ENCODE results near the gene ALKBH7.
"Not testable (repeated sequence)": the region's sequence is repeated elsewhere in the genome, so short reads cannot be mapped to it uniquely, and the experiment has no call there.

ALKBH7 gene

GRCh38 chr19:6372594-6373095, at the start of gene ALKBH7:
Gene ALKBH7 (plus strand): TSS chr19:6372794. CDS start chr19:6372821, 27 bp downstream.
- DNase-seq (ENCODE audit: low read depth in 3 of 3, low spot score in 1 of 3) = peak; percentile 77 to 94 (median 90)

- no peak for DNase-seq (ENCODE audit: low read depth in 3 of 3, low spot score in 1 of 3)
Observed at GRCh38 chr19:6324757-6325156, 47.8 kb upstream of the ALKBH7 start.

- no peak for DNase-seq (ENCODE audit: low read depth in 3 of 3, low spot score in 1 of 3)
Observed at GRCh38 chr19:6325614-6326013, 47.0 kb upstream of the ALKBH7 start.

GRCh38 chr19:6326815-6327214, 45.8 kb upstream of the ALKBH7 start:
- DNase-seq (ENCODE audit: low read depth in 3 of 3, low spot score in 1 of 3) = no peak

GRCh38 chr19:6333439-6333838, 39.2 kb upstream of the ALKBH7 start, which contains the start of gene ACER1:
Gene ACER1 (minus strand): TSS chr19:6333612. CDS start chr19:6333551, 61 bp downstream.
- DNase-seq (ENCODE audit: low read depth in 3 of 3, low spot score in 1 of 3) = no peak

GRCh38 chr19:6334490-6335285, 37.9 kb upstream of the ALKBH7 start:
- no peak for DNase-seq (ENCODE audit: low read depth in 3 of 3, low spot score in 1 of 3)

- no peak for DNase-seq (ENCODE audit: low read depth in 3 of 3, low spot score in 1 of 3)
Observed at GRCh38 chr19:6340493-6341201, 31.9 kb upstream of the ALKBH7 start.

GRCh38 chr19:6343462-6343861, 29.1 kb upstream of the ALKBH7 start:
- DNase-seq (ENCODE audit: low read depth in 3 of 3, low spot score in 1 of 3) = no peak

- DNase-seq (ENCODE audit: low read depth in 3 of 3, low spot score in 1 of 3) = not testable (repeated sequence)
Observed at GRCh38 chr19:6349271-6349670, 23.3 kb upstream of the ALKBH7 start.

GRCh38 chr19:6350688-6351087, 21.9 kb upstream of the ALKBH7 start:
- no peak for DNase-seq (ENCODE audit: low read depth in 3 of 3, low spot score in 1 of 3)

GRCh38 chr19:6352381-6353165, 20.0 kb upstream of the ALKBH7 start:
- DNase-seq (ENCODE audit: low read depth in 3 of 3, low spot score in 1 of 3) = no peak

- no peak for DNase-seq (ENCODE audit: low read depth in 3 of 3, low spot score in 1 of 3)
Observed at GRCh38 chr19:6354098-6354674, 18.4 kb upstream of the ALKBH7 start.

- not testable (repeated sequence) for DNase-seq (ENCODE audit: low read depth in 3 of 3, low spot score in 1 of 3)
Observed at GRCh38 chr19:6355321-6356040, 17.1 kb upstream of the ALKBH7 start.

- DNase-seq (ENCODE audit: low read depth in 3 of 3, low spot score in 1 of 3) = no peak
Observed at GRCh38 chr19:6357174-6357573, 15.4 kb upstream of the ALKBH7 start.

- DNase-seq (ENCODE audit: low read depth in 3 of 3, low spot score in 1 of 3) = no peak
Observed at GRCh38 chr19:6358003-6358402, 14.6 kb upstream of the ALKBH7 start.

- no peak for DNase-seq (ENCODE audit: low read depth in 3 of 3, low spot score in 1 of 3)
Observed at GRCh38 chr19:6359568-6360341, 12.8 kb upstream of the ALKBH7 start.

GRCh38 chr19:6360445-6360844, 12.1 kb upstream of the ALKBH7 start:
- DNase-seq (ENCODE audit: low read depth in 3 of 3, low spot score in 1 of 3) = not testable (repeated sequence)

GRCh38 chr19:6360857-6361216, 11.8 kb upstream of the ALKBH7 start:
- DNase-seq (ENCODE audit: low read depth in 3 of 3, low spot score in 1 of 3) = not testable (repeated sequence)

- no peak for DNase-seq (ENCODE audit: low read depth in 3 of 3, low spot score in 1 of 3)
Observed at GRCh38 chr19:6362027-6362350, 10.6 kb upstream of the ALKBH7 start.

GRCh38 chr19:6362351-6362801, 10.2 kb upstream of the ALKBH7 start:
- no peak for DNase-seq (ENCODE audit: low read depth in 3 of 3, low spot score in 1 of 3)

Measured in stimulated activated CD4-positive, alpha-beta T cell treated with anti-CD3 and anti-CD28 coated beads, TNF-alpha, amount 100 ng/mL, for 1 hour (primary cell).